CD4-positive, alpha-beta T cell (primary cell): ENCODE data around the gene AQP6. TPM values are rescaled to one million over a fixed set of nuclear protein-coding genes. Genes with fewer than 3 reads are reported as not detected.

ENCODE experiments used
- ATAC-seq: fragments of 200-7000 bp; cut with Tn5 transposase; one replicate; pipeline ENCODE4 v1.10.0; 2022; ENCODE audit warnings: mild to moderate bottlenecking; ENCODE audit not compliant: poor library complexity
- CTCF ChIA-PET: fragments of 350-600 bp; sonication (Branson Sonifier 250); formaldehyde crosslinking; loops from one replicate; lab custom pipeline; 2021; ENCODE audit warnings: antibody characterized with exemption, inconsistent platforms; lab: Charles Lee
- POLR2A ChIA-PET: fragments of 350-600 bp; sonication (Branson Sonifier 250); formaldehyde crosslinking; loops from one replicate; lab custom pipeline; 2021; ENCODE audit warnings: antibody characterized with exemption, inconsistent platforms; lab: Charles Lee
- DNase-seq, 14 experiments: peaks; one replicate each; pipeline ENCODE4 v3.0.0-alpha.2; 2013 to 2020; ENCODE audit warnings: mixed read lengths in 2 of 14
- H3K27ac ChIP-seq, 2 donors: one replicate each; pipeline versions ENCODE4 v1.5.1 to v1.7.0; 2013; ENCODE audit warnings: low read length in 2 of 2, low read depth in 1 of 2, mild to moderate bottlenecking in 1 of 2
- H3K27me3 ChIP-seq, 2 experiments: 1 replicate in 1 of 2; 2 replicates in 1 of 2; pipeline versions ENCODE4 v1.6.1 to v1.7.0; 2013; ENCODE audit warnings: low read length in 2 of 2, control low read depth in 1 of 2, mild to moderate bottlenecking in 1 of 2, moderate library complexity in 1 of 2; ENCODE audit not compliant: insufficient read depth in 2 of 2, control insufficient read depth in 1 of 2
- H3K36me3 ChIP-seq: one replicate; pipeline ENCODE4 v1.6.1; 2013; ENCODE audit warnings: low read length, control low read depth; ENCODE audit not compliant: insufficient read depth
- H3K4me1 ChIP-seq: one replicate; pipeline ENCODE4 v1.6.1; 2013; ENCODE audit warnings: low read length, control low read depth; ENCODE audit not compliant: insufficient read depth
- H3K4me3 ChIP-seq: one replicate; pipeline ENCODE4 v1.5.1; 2013; ENCODE audit warnings: mild to moderate bottlenecking, low read length, moderate library complexity
- H3K9me3 ChIP-seq, 2 experiments: 1 replicate in 1 of 2; 2 replicates in 1 of 2; pipeline versions ENCODE4 v1.6.1 to v1.7.0; 2013; ENCODE audit warnings: low read length in 2 of 2, mild to moderate bottlenecking in 2 of 2, control low read depth in 1 of 2, moderate library complexity in 1 of 2; ENCODE audit not compliant: control insufficient read depth in 1 of 2, insufficient read depth in 1 of 2
- H3K27ac Mint-ChIP-seq: one replicate; pipeline ENCODE4 v1.8.0; 2020; ENCODE audit warnings: mixed read lengths
- H3K27me3 Mint-ChIP-seq: one replicate; pipeline ENCODE4 v1.8.0; 2021; ENCODE audit warnings: mixed read lengths
- H3K36me3 Mint-ChIP-seq: one replicate; pipeline ENCODE4 v1.8.0; 2021; ENCODE audit warnings: low read depth, mixed read lengths
- H3K4me1 Mint-ChIP-seq: one replicate; pipeline ENCODE4 v1.8.0; 2021; ENCODE audit warnings: low read depth, mixed read lengths
- H3K4me3 Mint-ChIP-seq: one replicate; pipeline ENCODE4 v1.8.0; 2020; ENCODE audit warnings: mild to moderate bottlenecking, mixed read lengths
- H3K9me3 Mint-ChIP-seq: one replicate; pipeline ENCODE4 v1.8.0; 2020; ENCODE audit warnings: mixed read lengths
- intact Hi-C, 2 experiments: fragments of 100-400 bp; cut with DNase I in 1 of 2; cut with micrococcal nuclease in 1 of 2; formaldehyde crosslinking; loops; one replicate each; pipeline versions ENCODE4 v1.15.1 to v1.9.0; 2023 to 2025; cut with DNase I, micrococcal nuclease
- total RNA-seq, 174 experiments: library from RNA in 2 of 174; stranded (reverse) in 2 of 174; gene quantifications; one replicate each; pipeline ENCODE4 v1.2.3 and lab custom pipeline; 2021 to 2026
- TF ChIP-seq, protein P1 (sequence below): fragments of 200-600 bp; IDR thresholded peaks from one replicate; pipeline ENCODE4 v1.8.0; 2022; ENCODE audit warnings: antibody characterized with exemption, mild to moderate bottlenecking

AQP6 gene
- total RNA-seq, 2 experiments from 2014 or later: not detected

DNA sequence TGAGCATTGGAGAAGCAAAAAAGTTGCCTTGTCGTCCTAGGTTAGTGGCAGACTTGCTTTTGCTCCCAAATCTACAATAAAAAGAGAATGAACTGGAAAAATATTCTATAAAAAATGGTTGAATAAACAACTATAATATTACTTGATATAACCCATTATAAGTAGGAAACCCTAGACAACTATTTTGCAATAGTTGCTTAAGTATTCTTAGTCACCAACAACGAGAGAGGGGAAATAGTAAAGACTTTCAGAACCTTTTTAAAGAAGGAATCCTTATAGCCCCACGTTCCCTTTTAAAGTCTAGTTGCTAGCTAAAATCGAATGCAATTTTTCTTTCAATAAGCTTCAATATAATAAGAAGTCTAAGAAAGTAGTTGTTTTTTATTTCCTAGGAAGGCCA, 17.5 kb downstream of the AQP6 start:
- Histone ChIP-seq H3K27me3 (no peaks in the 10 kb centered on the region), H3K9me3 (no peaks in the 10 kb centered on the region), H3K36me3 (peaks cover 33% of the 10 kb centered on the region), H3K27ac (no peak overlapping the region), H3K4me3 (no peak overlapping the region), H3K4me1 (no peaks in the 10 kb centered on the region)
- intact Hi-C loops: no loop called here
- no peak for DNase-seq
- H3K4me3 Mint-ChIP-seq: no peak overlapping the region
- POLR2A ChIA-PET: no interaction called here
- H3K4me1 Mint-ChIP-seq: no peaks in the 10 kb centered on the region
- TF ChIP-seq, protein P1, sequence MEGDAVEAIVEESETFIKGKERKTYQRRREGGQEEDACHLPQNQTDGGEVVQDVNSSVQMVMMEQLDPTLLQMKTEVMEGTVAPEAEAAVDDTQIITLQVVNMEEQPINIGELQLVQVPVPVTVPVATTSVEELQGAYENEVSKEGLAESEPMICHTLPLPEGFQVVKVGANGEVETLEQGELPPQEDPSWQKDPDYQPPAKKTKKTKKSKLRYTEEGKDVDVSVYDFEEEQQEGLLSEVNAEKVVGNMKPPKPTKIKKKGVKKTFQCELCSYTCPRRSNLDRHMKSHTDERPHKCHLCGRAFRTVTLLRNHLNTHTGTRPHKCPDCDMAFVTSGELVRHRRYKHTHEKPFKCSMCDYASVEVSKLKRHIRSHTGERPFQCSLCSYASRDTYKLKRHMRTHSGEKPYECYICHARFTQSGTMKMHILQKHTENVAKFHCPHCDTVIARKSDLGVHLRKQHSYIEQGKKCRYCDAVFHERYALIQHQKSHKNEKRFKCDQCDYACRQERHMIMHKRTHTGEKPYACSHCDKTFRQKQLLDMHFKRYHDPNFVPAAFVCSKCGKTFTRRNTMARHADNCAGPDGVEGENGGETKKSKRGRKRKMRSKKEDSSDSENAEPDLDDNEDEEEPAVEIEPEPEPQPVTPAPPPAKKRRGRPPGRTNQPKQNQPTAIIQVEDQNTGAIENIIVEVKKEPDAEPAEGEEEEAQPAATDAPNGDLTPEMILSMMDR: no peak
- no peak overlapping the region for H3K27ac Mint-ChIP-seq
- H3K9me3 Mint-ChIP-seq: no peaks in the 10 kb centered on the region
- CTCF ChIA-PET: interaction anchor here (0.6 kb wide), 1 partner anchor 11 kb away, joined by 3 read pairs; no protein-coding TSS in a partner anchor
- H3K27me3 Mint-ChIP-seq: no peaks in the 10 kb centered on the region
- ATAC-seq: no peak
- H3K36me3 Mint-ChIP-seq: peaks cover 49% of the 10 kb centered on the region

DNA sequence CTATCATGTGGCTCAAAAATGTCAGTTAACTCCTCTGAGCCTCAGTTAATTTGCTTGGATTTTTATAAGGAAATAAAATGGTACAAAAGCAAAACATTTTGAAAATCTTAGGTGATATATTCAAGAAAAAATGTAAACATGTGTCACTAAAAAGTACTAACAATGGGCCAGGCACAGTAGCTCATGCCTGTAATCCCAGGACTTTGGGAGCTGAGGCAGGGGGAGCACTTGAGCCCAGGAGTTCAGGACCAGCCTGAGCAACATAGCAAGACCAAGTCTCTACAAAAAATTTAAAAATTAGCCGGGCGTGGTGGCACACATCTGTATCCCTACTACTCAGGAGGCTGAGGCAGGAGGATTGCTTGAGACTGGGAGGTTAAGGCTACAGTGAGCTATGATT, 25.7 kb downstream of the AQP6 start:
- Mint-ChIP-seq H3K9me3 (no peaks in the 10 kb centered on the region), H3K4me1 (no peaks in the 10 kb centered on the region), H3K4me3 (no peak overlapping the region), H3K36me3 (peaks cover 68% of the 10 kb centered on the region), H3K27ac (no peak overlapping the region), H3K27me3 (no peaks in the 10 kb centered on the region)
- no peaks in the 10 kb centered on the region for H3K4me1 ChIP-seq
- H3K4me3 ChIP-seq: no peak overlapping the region
- POLR2A ChIA-PET: no interaction called here
- H3K27ac ChIP-seq: no peak overlapping the region
- no peak for ATAC-seq
- no peaks in the 10 kb centered on the region for H3K27me3 ChIP-seq
- DNase-seq: no peak
- peaks cover 28% of the 10 kb centered on the region for H3K36me3 ChIP-seq
- TF ChIP-seq, protein P1: no peak
- H3K9me3 ChIP-seq: no peaks in the 10 kb centered on the region
- CTCF ChIA-PET: no interaction called here
- intact Hi-C loops: no loop called here

DNA sequence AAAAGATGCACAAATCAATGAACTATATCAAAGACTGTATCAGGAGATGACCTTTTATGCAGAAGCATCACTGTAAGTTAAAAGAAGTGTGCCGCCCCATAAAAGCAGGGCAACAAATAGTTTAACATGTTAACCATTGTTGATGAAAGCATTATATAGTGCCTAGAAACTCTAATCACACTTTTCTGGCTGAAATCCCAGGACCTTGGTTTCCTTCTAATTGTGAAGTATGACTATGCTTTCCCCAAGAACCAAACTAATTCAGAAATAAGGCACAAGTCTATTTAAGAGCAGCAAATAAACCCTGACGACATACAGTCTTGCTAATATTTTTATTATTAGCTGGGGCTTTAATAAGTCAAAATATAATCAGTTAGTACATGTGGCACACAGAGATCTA, 30.8 kb downstream of the AQP6 start:
- H3K9me3 Mint-ChIP-seq: no peaks in the 10 kb centered on the region
- ChIA-PET POLR2A (no interaction called here), CTCF (interaction anchor here (2.8 kb wide), 1 partner anchor 36 kb away, joined by 7 read pairs; no protein-coding TSS in a partner anchor)
- no peaks in the 10 kb centered on the region for H3K4me1 Mint-ChIP-seq
- H3K27me3 Mint-ChIP-seq: no peaks in the 10 kb centered on the region
- no peak for DNase-seq
- H3K9me3 ChIP-seq: no peaks in the 10 kb centered on the region
- H3K4me1 ChIP-seq: no peaks in the 10 kb centered on the region
- no peak overlapping the region for H3K27ac Mint-ChIP-seq
- no peak for ATAC-seq
- H3K27ac ChIP-seq: no peak overlapping the region
- no peaks in the 10 kb centered on the region for H3K27me3 ChIP-seq
- peaks cover 55% of the 10 kb centered on the region for H3K36me3 Mint-ChIP-seq
- no peak overlapping the region for H3K4me3 Mint-ChIP-seq
- H3K36me3 ChIP-seq: peaks cover 18% of the 10 kb centered on the region
- TF ChIP-seq, protein P1: no peak
- intact Hi-C loops: no loop called here
- H3K4me3 ChIP-seq: no peak overlapping the region
